HepG2 (cell line): ENCODE measurements around the gene TCTN2. TPM values are rescaled to one million over a fixed set of nuclear protein-coding genes. Genes with fewer than 3 reads are reported as not detected.
A peak's percentile ranks its signal among the peaks of the same experiment; 100 is the strongest.

Experiments used
- BCL3 ChIP-seq: sonication (generic); formaldehyde crosslinking; IDR thresholded peaks from 2 replicates; pipeline ENCODE4 v1.5.1; 2020; ENCODE audit warnings: mild to moderate bottlenecking, missing genetic modification reagents, moderate library complexity
- BORCS8-MEF2B ChIP-seq: sonication (generic); formaldehyde crosslinking; IDR thresholded peaks from 2 replicates; pipeline ENCODE4 v1.8.0; 2022; ENCODE audit warnings: mild to moderate bottlenecking, missing genetic modification reagents
- GATAD2A ChIP-seq: IDR thresholded peaks from 2 replicates; pipeline ENCODE4 v1.6.1; 2016
- HNRNPL ChIP-seq: fragments of 200-400 bp; formaldehyde crosslinking; IDR thresholded peaks from 2 replicates; pipeline ENCODE4 v1.6.1; 2017; ENCODE audit warnings: mild to moderate bottlenecking, low read depth, low read length
- KDM3A ChIP-seq: IDR thresholded peaks from 2 replicates; pipeline ENCODE4 v1.6.1; 2018; ENCODE audit warnings: low read depth, missing compliant biosample characterization
- NFIB ChIP-seq: sonication (generic); formaldehyde crosslinking; IDR thresholded peaks from 2 replicates; pipeline ENCODE4 v1.9.0; 2021; ENCODE audit warnings: missing genetic modification reagents, mild to moderate bottlenecking, borderline replicate concordance
- NFKB2 ChIP-seq: sonication (generic); formaldehyde crosslinking; IDR thresholded peaks from 2 replicates; pipeline ENCODE4 v1.4.0; 2020; ENCODE audit warnings: missing genetic modification reagents, borderline replicate concordance
- SIN3A ChIP-seq: IDR thresholded peaks from 2 replicates; pipeline ENCODE4 v1.6.1; 2011; ENCODE audit warnings: low read depth, mild to moderate bottlenecking, control low read depth, low read length, borderline replicate concordance
- TFDP2 ChIP-seq: sonication (generic); formaldehyde crosslinking; IDR thresholded peaks from 2 replicates; pipeline ENCODE4 v1.4.0; 2020; ENCODE audit warnings: missing genetic modification reagents
- ZFP91 ChIP-seq: sonication (generic); formaldehyde crosslinking; IDR thresholded peaks from 2 replicates; pipeline ENCODE4 v1.9.0; 2022; ENCODE audit warnings: missing genetic modification reagents, mild to moderate bottlenecking, borderline replicate concordance
- ZNF232 ChIP-seq: sonication (generic); formaldehyde crosslinking; IDR thresholded peaks from 2 replicates; pipeline ENCODE4 v1.4.0; 2020; ENCODE audit warnings: missing genetic modification reagents, borderline replicate concordance
- ZNF256 ChIP-seq: sonication (generic); formaldehyde crosslinking; conservative IDR thresholded peaks from 2 replicates; pipeline ENCODE4 v1.4.0; 2020; ENCODE audit warnings: missing genetic modification reagents
- ZNF326 ChIP-seq: sonication (generic); formaldehyde crosslinking; IDR thresholded peaks from 2 replicates; pipeline ENCODE4 v1.4.0; 2020; ENCODE audit warnings: missing genetic modification reagents, borderline replicate concordance
- ZNF382 ChIP-seq: sonication (generic); formaldehyde crosslinking; IDR thresholded peaks from 2 replicates; pipeline ENCODE4 v1.5.0; 2020; ENCODE audit warnings: missing genetic modification reagents, mild to moderate bottlenecking, borderline replicate concordance
- ZNF552 ChIP-seq: sonication (generic); formaldehyde crosslinking; IDR thresholded peaks from 2 replicates; pipeline ENCODE4 v1.9.0; 2022; ENCODE audit warnings: missing genetic modification reagents, mild to moderate bottlenecking, borderline replicate concordance
- ZNF597 ChIP-seq: sonication (generic); formaldehyde crosslinking; IDR thresholded peaks from 2 replicates; pipeline ENCODE4 v1.5.0; 2020; ENCODE audit warnings: missing genetic modification reagents
- ZNF614 ChIP-seq: IDR thresholded peaks from 2 replicates; pipeline ENCODE4 v1.6.1; 2018; ENCODE audit warnings: missing biosample characterization, missing genetic modification reagents, inconsistent platforms, borderline replicate concordance
- ZNF615 ChIP-seq: sonication (generic); formaldehyde crosslinking; IDR thresholded peaks from 2 replicates; pipeline ENCODE4 v1.5.0; 2020; ENCODE audit warnings: mild to moderate bottlenecking, missing genetic modification reagents, borderline replicate concordance
- ZNF639 ChIP-seq: conservative IDR thresholded peaks from 2 replicates; pipeline ENCODE4 v1.6.1; 2018; ENCODE audit warnings: missing genetic modification reagents
- ZNF691 ChIP-seq: sonication (generic); formaldehyde crosslinking; IDR thresholded peaks from 2 replicates; pipeline ENCODE4 v1.4.0; 2020; ENCODE audit warnings: missing genetic modification reagents, low read depth, mild to moderate bottlenecking, borderline replicate concordance
- ZNF766 ChIP-seq: sonication (generic); formaldehyde crosslinking; IDR thresholded peaks from 2 replicates; pipeline ENCODE4 v1.5.0; 2020; ENCODE audit warnings: missing genetic modification reagents, borderline replicate concordance
- ZNF792 ChIP-seq: IDR thresholded peaks from 2 replicates; pipeline ENCODE4 v1.6.1; 2016
- polyA plus RNA-seq, 8 experiments: library from polyadenylated mRNA; depleted of rRNA in 3 of 8; stranded (reverse) in 7 of 8; unstranded in 1 of 8; fragments of >200 nt; fragmentation: Illumina TruSeq in 4 of 8; extraction: Trizol in 4 of 8; gene quantifications; 2 replicates each; pipeline versions ENCODE4 v1.2.1 to v1.2.3, GENCODE V29; 2011 to 2016; ENCODE audit warnings: low read depth in 4 of 8, missing spikeins in 1 of 8, mixed read lengths in 1 of 8; ENCODE audit not compliant: insufficient read depth in 1 of 8
- total RNA-seq, 5 experiments: library from RNA; depleted of rRNA; stranded (reverse); fragments of >200 nt; fragmentation: Illumina TruSeq; extraction: Trizol; gene quantifications; 2 replicates each; pipeline ENCODE4 v1.2.3, GENCODE V29; 2016; ENCODE audit warnings: low read depth in 1 of 5

The TCTN2 gene
- total and polyA plus RNA-seq, 2 of the 13 experiments (the other 11 are each of a cell fraction or from before 2014, with no cell fraction given), result 5.0 to 8.1 TPM

- TF ChIP-seq ZFP91 (CRISPR knock-in tag) (peak; percentile 94), KDM3A (CRISPR knock-in tag) (peak; percentile 78; the same call in 1 of the 2 replicates), SIN3A (peak; percentile 98), GATAD2A (CRISPR knock-in tag) (peak; percentile 58), NFIB (CRISPR knock-in tag) (no peak), NFKB2 (CRISPR knock-in tag) (peak; percentile 88; the same call in 1 of the 2 replicates), ZNF256 (CRISPR knock-in tag) (peak; percentile 73; the same call in 1 of the 2 replicates), ZNF639 (CRISPR knock-in tag) (0 out of 2 replicates have a peak, but pooled peaks have one; percentile 58), ZNF232 (CRISPR knock-in tag) (peak; percentile 91), ZNF597 (CRISPR knock-in tag) (no peak), ZNF326 (CRISPR knock-in tag) (no peak), ZNF792 (peak; percentile 72), ZNF382 (CRISPR knock-in tag) (no peak), ZNF766 (CRISPR knock-in tag) (peak; percentile 95; the same call in 1 of the 2 replicates), ZNF691 (CRISPR knock-in tag) (peak; percentile 74; the same call in 1 of the 2 replicates), ZNF614 (CRISPR knock-in tag) (peak; percentile 78), BORCS8-MEF2B (peak; percentile 93), BCL3 (CRISPR knock-in tag) (peak; percentile 68; the same call in 1 of the 2 replicates), ZNF552 (CRISPR knock-in tag) (peak; percentile 79; the same call in 1 of the 2 replicates), ZNF615 (CRISPR knock-in tag) (no peak), HNRNPL (no peak), TFDP2 (CRISPR knock-in tag) (peak; percentile 45; the same call in 1 of the 2 replicates)
These were observed 37.4 kb upstream of the TCTN2 start, which contains the start of the genes EIF2B1 and GTF2H3 (continued) for GRCh38 chr12:123633379-123634141.
